GM12878 (cell line): ENCODE measurements around the gene PSMD13.
"Not testable (repeated sequence)": the region's sequence is repeated elsewhere in the genome, so short reads cannot be mapped to it uniquely, and the experiment has no call there.

Experiments
- EP300 ChIP-seq, 2 experiments: fragments of 150-350 bp in 1 of 2; IDR thresholded peaks; 2 replicates each; pipeline ENCODE4 v1.6.1; 2011 to 2012; ENCODE audit warnings: low read depth in 2 of 2, low read length in 2 of 2, borderline replicate concordance in 1 of 2, improper control_type of control experiment in 1 of 2, inconsistent platforms in 1 of 2; ENCODE audit not compliant: control insufficient read depth in 1 of 2
- ETV6 ChIP-seq, 2 experiments: fragments of 450-650 bp in 1 of 2; IDR thresholded peaks in 1 of 2; conservative IDR thresholded peaks in 1 of 2; 2 replicates each; pipeline ENCODE4 v1.6.1; 2014; ENCODE audit warnings: antibody characterized with exemption in 1 of 2, borderline replicate concordance in 1 of 2, low read depth in 1 of 2, mild to moderate bottlenecking in 1 of 2, moderate library complexity in 1 of 2
- EZH2 ChIP-seq: IDR thresholded peaks from 2 replicates; pipeline ENCODE4 v1.6.1; 2012; ENCODE audit warnings: low read depth, mild to moderate bottlenecking, control low read depth, inconsistent platforms, low read length, borderline replicate concordance; ENCODE audit not compliant: control insufficient read depth
- HDAC6 ChIP-seq: fragments of 200-600 bp; sonication (generic); IDR thresholded peaks from one replicate; pipeline ENCODE4 v1.8.0; 2017; ENCODE audit warnings: antibody characterized with exemption; ENCODE audit not compliant: unreplicated experiment
- PAX5 ChIP-seq: IDR thresholded peaks from 2 replicates; pipeline ENCODE4 v1.6.1; 2011; ENCODE audit warnings: low read depth, low read length, borderline replicate concordance
- POLR2A ChIP-seq: IDR thresholded peaks from 2 replicates; pipeline ENCODE4 v1.6.1; 2011; ENCODE audit warnings: low read depth, mild to moderate bottlenecking, low read length
- RAD51 ChIP-seq: fragments of 450-650 bp; IDR thresholded peaks from 2 replicates; pipeline ENCODE4 v1.6.1; 2016; ENCODE audit warnings: moderate library complexity, mild to moderate bottlenecking, inconsistent platforms
- SIN3A ChIP-seq: IDR thresholded peaks from 2 replicates; pipeline ENCODE4 v1.6.1; 2012; ENCODE audit warnings: low read depth, low read length, improper control_type of control experiment
- SP1 ChIP-seq: IDR thresholded peaks from one replicate; pipeline ENCODE4 v1.6.1; 2011; ENCODE audit warnings: low read depth, low read length
- TCF12 ChIP-seq: IDR thresholded peaks from 2 replicates; pipeline ENCODE4 v1.6.1; 2011; ENCODE audit warnings: low read depth, mild to moderate bottlenecking, low read length
- TF ChIP-seq, protein P1 (sequence below), 3 experiments: IDR thresholded peaks in 2 of 3; conservative IDR thresholded peaks in 1 of 3; 2 replicates each; pipeline ENCODE4 v1.5.1; 2011; ENCODE audit warnings: low read depth in 3 of 3, low read length in 3 of 3, mild to moderate bottlenecking in 3 of 3, control low read depth in 2 of 3, moderate library complexity in 2 of 3, inconsistent platforms in 1 of 3, mixed read lengths in 1 of 3; ENCODE audit not compliant: control insufficient read depth in 2 of 3, insufficient read depth in 1 of 3; ENCODE audit errors: extremely low read depth in 1 of 3
- TF ChIP-seq, protein P2 (sequence below): fragments of 450-650 bp; IDR thresholded peaks from 2 replicates; pipeline ENCODE4 v1.6.1; 2018; ENCODE audit warnings: borderline replicate concordance, mild to moderate bottlenecking; ENCODE audit not compliant: partially characterized antibody

DNA sequence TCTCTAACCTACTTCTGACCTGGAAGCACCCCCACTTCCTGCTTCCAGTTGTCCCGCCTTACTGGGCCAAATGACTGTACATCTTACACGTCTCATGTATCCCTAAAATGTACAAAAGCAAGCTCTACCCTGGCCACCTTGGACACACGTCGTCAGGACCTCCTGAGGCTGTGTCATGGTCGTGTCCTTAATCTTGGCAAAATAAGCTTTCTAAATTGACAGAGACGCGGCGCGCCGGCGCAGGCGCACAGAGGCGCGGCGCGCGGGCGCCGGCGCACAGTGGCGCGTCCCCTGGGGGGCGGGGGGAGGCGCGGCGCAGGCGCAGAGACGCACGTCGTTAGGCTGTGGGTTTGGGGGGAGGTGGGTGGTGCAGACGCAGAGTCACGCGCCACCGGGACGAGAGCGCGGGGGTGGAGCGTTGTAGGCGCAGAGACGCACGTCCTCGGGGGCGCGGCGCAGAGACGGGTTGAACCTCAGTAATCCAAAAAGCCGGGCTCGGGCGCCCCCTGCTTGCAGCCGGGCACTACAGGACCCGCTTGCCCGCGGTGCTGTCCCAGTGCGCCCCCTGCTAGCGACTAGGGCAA is 47.5 kb upstream of the PSMD13 start:
- TF ChIP-seq EP300 (IDR thresholded peaks at IDR 0.05; ENCODE audit: borderline replicate concordance in 1 of 2, control insufficient read depth in 1 of 2, low read depth in 2 of 2, low read length in 2 of 2); POLR2A; SP1; HDAC6; RAD51; SIN3A; PAX5; TCF12; ETV6 (conservative IDR thresholded peaks at IDR 0.05 in 1 of 2, IDR thresholded peaks at IDR 0.05 in 1 of 2; ENCODE audit: borderline replicate concordance in 1 of 2, low read depth in 1 of 2); EZH2: not testable (repeated sequence)
- TF ChIP-seq, protein P1, sequence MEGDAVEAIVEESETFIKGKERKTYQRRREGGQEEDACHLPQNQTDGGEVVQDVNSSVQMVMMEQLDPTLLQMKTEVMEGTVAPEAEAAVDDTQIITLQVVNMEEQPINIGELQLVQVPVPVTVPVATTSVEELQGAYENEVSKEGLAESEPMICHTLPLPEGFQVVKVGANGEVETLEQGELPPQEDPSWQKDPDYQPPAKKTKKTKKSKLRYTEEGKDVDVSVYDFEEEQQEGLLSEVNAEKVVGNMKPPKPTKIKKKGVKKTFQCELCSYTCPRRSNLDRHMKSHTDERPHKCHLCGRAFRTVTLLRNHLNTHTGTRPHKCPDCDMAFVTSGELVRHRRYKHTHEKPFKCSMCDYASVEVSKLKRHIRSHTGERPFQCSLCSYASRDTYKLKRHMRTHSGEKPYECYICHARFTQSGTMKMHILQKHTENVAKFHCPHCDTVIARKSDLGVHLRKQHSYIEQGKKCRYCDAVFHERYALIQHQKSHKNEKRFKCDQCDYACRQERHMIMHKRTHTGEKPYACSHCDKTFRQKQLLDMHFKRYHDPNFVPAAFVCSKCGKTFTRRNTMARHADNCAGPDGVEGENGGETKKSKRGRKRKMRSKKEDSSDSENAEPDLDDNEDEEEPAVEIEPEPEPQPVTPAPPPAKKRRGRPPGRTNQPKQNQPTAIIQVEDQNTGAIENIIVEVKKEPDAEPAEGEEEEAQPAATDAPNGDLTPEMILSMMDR (IDR thresholded peaks at IDR 0.05 in 2 of 3, conservative IDR thresholded peaks at IDR 0.05 in 1 of 3; ENCODE audit: control insufficient read depth in 2 of 3, extremely low read depth in 1 of 3, insufficient read depth in 1 of 3, low read depth in 3 of 3, low read length in 3 of 3) = not testable (repeated sequence)
- TF ChIP-seq, protein P2, sequence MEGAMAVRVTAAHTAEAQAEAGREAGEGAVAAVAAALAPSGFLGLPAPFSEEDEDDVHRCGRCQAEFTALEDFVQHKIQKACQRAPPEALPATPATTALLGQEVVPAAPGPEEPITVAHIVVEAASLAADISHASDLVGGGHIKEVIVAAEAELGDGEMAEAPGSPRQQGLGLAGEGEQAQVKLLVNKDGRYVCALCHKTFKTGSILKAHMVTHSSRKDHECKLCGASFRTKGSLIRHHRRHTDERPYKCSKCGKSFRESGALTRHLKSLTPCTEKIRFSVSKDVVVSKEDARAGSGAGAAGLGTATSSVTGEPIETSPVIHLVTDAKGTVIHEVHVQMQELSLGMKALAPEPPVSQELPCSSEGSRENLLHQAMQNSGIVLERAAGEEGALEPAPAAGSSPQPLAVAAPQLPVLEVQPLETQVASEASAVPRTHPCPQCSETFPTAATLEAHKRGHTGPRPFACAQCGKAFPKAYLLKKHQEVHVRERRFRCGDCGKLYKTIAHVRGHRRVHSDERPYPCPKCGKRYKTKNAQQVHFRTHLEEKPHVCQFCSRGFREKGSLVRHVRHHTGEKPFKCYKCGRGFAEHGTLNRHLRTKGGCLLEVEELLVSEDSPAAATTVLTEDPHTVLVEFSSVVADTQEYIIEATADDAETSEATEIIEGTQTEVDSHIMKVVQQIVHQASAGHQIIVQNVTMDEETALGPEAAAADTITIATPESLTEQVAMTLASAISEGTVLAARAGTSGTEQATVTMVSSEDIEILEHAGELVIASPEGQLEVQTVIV = not testable (repeated sequence)
